CD4-positive, alpha-beta T cell treated with Interleukin-17A for 1 hour (primary cell): ENCODE measurements around the gene THRB.

Source experiments
- DNase-seq: peaks from one replicate; pipeline ENCODE4 v3.0.0-alpha.2; 2020

THRB gene

DNA sequence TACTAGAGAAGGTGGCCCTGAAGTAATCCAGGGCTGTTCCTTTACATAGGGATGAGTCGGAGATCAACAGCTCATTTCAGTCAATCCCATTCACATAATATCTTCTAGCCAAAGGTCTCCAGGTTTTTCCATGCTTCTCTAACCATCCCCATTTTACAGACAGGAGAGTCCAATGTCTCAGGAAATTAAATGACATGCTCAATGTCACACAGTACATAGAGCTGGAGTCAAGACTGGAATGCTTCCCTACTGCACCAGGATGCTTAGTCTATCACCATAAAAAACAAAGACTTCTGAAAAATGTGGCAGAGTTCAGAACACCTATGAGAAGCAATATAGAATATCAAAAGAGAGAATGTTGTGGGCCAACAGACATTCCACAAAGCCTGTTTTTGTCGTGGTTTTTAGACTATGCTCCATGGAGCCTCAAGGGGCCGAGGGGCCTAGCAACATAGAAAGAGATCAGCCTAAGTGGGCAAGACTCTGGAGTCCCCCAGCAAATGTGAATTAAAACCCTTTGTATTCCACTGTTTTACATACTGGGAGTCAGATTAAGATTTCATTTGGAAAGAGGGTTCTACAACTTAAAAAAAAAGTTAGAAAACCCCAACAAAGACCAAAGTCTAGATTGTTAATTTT lies 122.0 kb downstream of the THRB start:
- DNase-seq: no peak

DNA sequence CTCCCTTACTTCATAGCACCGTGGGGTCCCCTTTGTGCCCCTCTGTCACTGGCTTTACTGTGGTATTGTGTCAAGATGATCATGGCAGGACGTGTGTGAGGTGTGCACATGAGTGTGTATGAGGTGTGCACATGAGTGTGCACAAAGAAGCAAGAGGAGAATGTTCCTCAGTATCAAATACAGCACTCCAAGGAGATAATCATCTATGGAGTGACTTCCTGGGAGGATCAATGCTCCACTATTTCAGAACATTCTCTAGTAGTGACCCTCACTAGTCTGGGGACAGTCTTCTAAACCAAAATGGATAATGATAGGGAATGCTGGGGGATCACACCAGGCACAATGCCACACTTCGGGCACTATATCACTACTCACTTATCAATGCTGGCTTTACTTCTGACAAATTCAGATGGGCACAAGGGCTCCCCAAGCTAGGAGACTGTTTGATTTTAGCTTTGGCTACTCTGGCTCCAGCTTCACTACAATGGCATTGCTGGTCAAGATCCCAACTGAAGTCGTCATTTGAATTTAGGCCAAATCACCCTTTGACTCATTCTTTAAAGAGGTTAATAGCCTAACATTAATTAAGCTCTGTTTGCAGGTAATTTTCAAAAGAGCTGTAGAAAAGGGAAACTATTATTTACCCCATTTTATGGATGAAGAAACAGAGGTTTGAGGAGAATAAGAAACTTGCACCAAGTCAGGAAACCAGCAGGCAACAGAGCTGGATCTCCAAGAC lies 124.1 kb downstream of the THRB start:
- DNase-seq: no peak

GRCh38 chr3:24368605-24369004 lies 126.0 kb downstream of the THRB start:
- DNase-seq: no peak

GRCh38 chr3:24367664-24368264 lies 126.9 kb downstream of the THRB start:
- no peak for DNase-seq

DNA sequence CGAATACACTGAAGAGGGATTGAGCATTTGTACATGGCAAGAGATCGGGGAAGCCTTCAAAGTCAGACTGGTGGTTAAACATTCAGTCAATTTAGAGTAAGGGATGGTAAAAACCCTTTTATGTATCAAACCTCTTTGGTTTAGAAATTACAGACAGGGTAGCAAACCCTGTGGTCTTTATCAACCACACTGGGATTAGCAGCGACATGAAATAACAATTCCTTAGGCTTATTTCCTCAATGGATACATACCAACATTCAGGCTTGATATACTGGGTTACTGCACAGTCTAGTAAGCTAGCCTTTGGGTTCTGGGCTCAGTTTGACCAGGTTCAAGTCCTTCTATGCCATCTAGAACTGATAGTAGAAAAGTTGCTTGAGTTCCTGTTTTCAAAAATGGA lies 127.4 kb downstream of the THRB start:
- DNase-seq: no peak

DNA sequence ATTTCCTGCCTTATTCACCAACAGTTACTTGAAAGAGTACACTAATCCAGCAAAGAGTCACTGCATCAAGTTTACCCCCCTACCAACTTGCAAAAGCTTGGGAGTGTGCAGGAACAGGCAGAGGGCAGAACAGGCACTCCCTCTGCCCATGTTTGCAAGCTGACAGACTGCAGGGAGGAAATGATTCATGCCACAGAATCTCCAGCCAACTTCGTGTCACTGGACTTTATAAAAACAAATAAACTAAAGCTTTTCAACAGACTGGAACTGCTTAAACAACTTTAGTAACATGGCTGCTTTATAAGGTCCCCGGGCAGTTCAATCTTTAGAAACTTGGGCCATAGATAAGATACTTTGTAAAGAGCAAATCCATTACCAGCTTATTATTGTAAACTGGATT lies 129.5 kb downstream of the THRB start:
- no peak for DNase-seq

DNA sequence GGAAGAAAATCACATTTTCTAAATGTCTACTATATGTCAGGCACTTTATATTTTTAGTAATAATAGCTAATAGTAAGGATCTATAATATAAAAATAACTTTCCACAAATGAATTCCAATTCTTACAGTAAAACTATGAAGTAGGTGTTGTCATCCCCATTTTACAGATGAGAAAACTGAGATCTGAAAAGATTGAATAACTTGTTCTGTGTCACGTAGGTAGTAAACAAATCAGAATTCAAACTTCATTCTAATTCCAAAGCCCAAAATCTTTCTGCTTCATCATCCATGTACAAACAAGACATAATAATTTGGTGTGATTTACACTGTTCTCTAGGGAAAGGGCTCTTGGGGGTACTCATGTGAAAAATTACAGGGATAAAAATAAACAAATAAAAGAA lies 130.3 kb downstream of the THRB start:
- DNase-seq: no peak

GRCh38 chr3:24363242-24363641 lies 131.4 kb downstream of the THRB start:
- no peak for DNase-seq

DNA sequence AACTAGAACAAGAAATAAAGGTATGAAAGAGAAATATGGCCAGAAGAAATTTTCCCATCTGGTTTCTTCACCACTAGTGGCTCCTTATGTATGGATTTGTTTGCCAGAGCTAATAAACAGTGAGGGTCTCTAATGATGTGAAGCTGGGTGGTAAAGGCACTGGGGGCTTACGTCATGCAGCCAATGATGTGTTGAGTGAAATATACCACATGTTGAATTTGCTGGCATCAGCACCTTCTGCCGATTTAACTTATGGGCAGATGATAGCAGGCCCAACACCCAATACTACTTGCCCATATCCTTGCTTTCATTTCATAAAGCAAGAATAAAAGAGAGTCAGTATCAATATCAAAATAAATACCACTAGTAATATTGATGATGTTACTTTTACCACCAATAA lies 133.0 kb downstream of the THRB start:
- no peak for DNase-seq

DNA sequence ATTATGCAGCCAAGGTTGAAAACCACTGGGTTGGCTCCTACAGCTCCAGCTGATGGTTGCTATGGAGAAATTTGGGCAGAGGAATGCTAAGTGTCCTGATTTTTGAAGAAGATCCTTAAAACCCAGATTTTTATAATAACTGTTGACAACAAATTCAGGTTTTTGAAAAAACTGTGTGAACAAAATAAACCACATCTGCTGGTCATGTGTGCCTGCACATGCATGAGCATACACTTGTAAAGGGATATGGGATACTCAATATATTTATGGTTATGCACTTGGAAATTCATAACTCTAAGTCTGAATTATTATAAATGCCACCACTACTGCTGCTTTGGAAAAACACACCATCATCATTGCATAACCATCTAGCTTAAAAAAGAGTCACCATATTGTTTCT lies 133.7 kb downstream of the THRB start:
- DNase-seq: no peak

GRCh38 chr3:24359645-24360462 lies 134.8 kb downstream of the THRB start:
- no peak for DNase-seq

GRCh38 chr3:24359102-24359501 lies 135.5 kb downstream of the THRB start:
- DNase-seq: no peak

DNA sequence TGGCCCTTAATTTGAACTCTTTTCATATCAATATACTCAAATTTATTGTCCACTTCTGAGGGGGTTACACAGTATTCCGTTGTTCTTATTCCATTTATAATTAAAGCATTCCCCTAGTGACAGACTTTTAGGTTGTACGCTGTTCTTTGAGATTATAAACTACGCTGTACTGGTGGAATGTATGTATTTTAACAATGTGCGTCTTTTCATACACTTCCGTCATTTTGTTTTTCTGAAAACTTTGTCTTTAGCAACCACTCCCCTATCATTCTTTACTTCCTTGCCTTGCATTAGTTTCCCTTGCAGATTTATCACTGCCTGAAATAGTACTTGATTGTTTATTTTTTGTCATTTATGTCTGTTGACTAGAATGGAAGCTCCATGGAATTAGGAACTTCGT lies 137.0 kb downstream of the THRB start:
- no peak for DNase-seq

DNA sequence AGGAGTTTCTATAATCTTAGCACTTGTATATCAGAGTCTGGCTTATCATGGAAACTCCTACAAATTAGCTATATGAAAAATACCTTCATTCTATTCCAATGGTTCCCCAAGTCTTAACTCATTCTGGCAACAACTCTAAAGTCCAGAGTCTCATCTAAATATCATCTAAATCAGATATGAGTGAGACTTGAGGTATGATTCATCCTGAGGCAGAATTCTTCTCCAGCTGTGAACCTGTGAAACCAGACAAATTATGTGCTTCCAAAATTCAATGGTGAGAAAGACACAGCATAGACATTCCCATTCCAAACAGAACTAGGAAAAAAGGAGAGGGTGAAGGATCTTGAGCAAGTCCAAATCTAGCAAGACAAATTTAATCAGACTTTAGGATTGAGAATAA lies 138.8 kb downstream of the THRB start:
- DNase-seq: no peak

DNA sequence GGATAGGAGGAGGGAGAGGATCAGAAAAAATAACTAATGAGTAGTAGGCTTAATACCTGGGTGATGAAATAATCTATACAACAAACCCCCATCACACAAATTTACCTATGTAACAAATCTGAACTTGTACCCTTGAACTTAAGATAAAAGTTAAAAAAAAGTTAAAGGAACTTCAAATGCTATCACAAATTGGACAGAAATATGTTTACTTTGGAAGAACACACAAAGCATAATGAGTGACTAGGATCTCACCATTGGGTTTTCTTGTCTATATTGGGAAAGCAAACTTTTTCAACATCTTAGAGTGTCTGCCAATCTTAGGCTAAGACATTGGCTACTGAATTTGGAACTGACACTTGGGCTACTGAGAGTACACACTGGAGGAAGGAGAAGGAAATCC lies 140.4 kb downstream of the THRB start:
- no peak for DNase-seq

- DNase-seq: no peak
Observed at GRCh38 chr3:24352893-24353553, 141.6 kb downstream of the THRB start.

GRCh38 chr3:24351779-24352469 lies 142.7 kb downstream of the THRB start:
- no peak for DNase-seq

GRCh38 chr3:24349367-24350019 lies 145.2 kb downstream of the THRB start:
- no peak for DNase-seq

- DNase-seq: no peak
Observed at GRCh38 chr3:24348348-24348747, 146.3 kb downstream of the THRB start.

DNA sequence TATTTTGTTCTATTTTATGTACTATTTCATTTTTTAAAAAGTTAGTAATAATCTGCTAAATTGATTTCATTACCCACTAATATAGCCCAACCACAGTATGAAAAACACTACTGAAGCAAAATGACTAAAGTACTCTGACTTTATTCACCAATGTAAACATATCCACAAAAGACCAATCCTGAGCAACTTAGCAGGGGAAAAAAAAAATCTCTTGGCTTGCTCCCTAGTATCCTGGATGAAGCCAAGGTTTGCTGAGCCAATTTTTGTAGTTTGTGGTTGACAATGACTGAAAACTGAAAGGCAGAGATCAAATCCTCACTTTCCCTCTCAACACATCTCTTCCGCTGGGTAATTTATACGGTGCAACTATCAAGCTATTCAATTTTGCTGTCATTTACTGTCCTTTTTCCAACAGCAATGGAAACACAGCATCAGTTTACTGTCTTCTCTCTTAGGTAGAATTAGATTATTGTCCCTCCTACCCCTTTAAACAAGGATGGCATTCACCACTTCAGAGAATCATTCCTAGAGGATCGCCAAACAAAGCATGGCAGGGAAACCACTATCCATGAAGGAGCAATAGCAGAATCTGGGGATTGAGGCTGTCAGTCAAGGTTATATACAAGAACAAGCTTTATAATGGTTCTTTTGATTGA lies 149.7 kb downstream of the THRB start:
- no peak for DNase-seq

DNA sequence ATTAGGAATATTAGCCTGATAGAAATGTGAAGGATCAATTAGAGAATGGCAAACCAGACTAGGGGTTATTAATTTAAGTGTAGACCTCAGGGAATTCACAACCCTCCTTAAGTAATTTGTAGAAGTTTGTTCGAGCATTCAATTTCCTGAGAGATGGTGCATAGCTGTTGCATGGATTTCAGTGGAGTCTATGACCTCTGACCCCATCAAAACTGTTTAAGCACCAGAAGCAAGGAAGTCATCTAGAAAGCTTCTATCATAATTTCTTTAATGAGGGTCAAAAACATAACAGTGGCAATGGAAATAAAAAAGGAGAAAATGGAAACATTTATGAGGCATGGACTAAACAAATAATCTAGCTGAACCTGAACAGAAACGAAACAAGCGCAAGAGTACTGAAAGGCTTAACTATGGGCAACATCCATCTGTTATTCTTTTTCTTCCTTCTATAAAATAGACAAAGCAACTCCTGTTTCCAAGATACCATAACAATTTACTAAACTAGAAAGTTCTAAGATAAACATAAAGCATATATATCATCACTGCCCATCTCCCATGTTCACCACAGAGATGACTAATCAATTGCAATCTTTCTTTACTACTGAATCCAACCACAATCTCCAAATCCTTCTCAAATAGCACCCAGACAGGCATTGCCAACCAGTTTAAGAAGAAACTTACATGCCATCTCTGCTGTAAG lies 151.4 kb downstream of the THRB start:
- DNase-seq: no peak
